IPS DF 4.7 (cell line): ENCODE results near the gene ACOT6.
"Not testable (repeated sequence)": the region's sequence is repeated elsewhere in the genome, so short reads cannot be mapped to it uniquely, and the experiment has no call there.

Source experiments
- DNase-seq: peaks from one replicate; pipeline ENCODE4 v3.0.0-alpha.2; 2013; ENCODE audit warnings: low spot score; ENCODE audit errors: extremely low read depth

Gene ACOT6

GRCh38 chr14:73612339-73613045, at the start of gene ACOT6:
Gene ACOT6 (plus strand): TSS chr14:73612517. CDS start chr14:73612572, 55 bp downstream.
- no peak for DNase-seq

GRCh38 chr14:73562696-73563095, 49.6 kb upstream of the ACOT6 start:
- DNase-seq, result not testable (repeated sequence)

- not testable (repeated sequence) for DNase-seq
Observed at GRCh38 chr14:73566431-73566830, 45.9 kb upstream of the ACOT6 start.

- DNase-seq, result not testable (repeated sequence)
Observed at GRCh38 chr14:73566935-73567334, 45.4 kb upstream of the ACOT6 start.

GRCh38 chr14:73567358-73567757, 45.0 kb upstream of the ACOT6 start:
- no peak for DNase-seq

GRCh38 chr14:73567951-73568885, 44.1 kb upstream of the ACOT6 start:
- no peak for DNase-seq

- DNase-seq, result not testable (repeated sequence)
Observed at GRCh38 chr14:73568886-73569184, 43.5 kb upstream of the ACOT6 start.

GRCh38 chr14:73569185-73569958, 42.9 kb upstream of the ACOT6 start, which contains the start of gene ACOT2:
Gene ACOT2 (plus strand): TSS chr14:73569213. CDS start chr14:73569241, 28 bp downstream.
- DNase-seq, result not testable (repeated sequence)

GRCh38 chr14:73570913-73571312, 41.4 kb upstream of the ACOT6 start:
- not testable (repeated sequence) for DNase-seq

- not testable (repeated sequence) for DNase-seq
Observed at GRCh38 chr14:73573034-73573433, 39.3 kb upstream of the ACOT6 start.

- DNase-seq, result not testable (repeated sequence)
Observed at GRCh38 chr14:73573740-73574139, 38.6 kb upstream of the ACOT6 start.

GRCh38 chr14:73574251-73574650, 38.1 kb upstream of the ACOT6 start:
- not testable (repeated sequence) for DNase-seq

- no peak for DNase-seq
Observed at GRCh38 chr14:73576391-73576790, 35.9 kb upstream of the ACOT6 start.

- not testable (repeated sequence) for DNase-seq
Observed at GRCh38 chr14:73577214-73577613, 35.1 kb upstream of the ACOT6 start.

GRCh38 chr14:73582102-73582979, 30.0 kb upstream of the ACOT6 start:
- not testable (repeated sequence) for DNase-seq

GRCh38 chr14:73588695-73589094, 23.6 kb upstream of the ACOT6 start:
- no peak for DNase-seq

- DNase-seq, result no peak
Observed at GRCh38 chr14:73589116-73589515, 23.2 kb upstream of the ACOT6 start.

- DNase-seq, result not testable (repeated sequence)
Observed at GRCh38 chr14:73590673-73591004, 21.7 kb upstream of the ACOT6 start.

- no peak for DNase-seq
Observed at GRCh38 chr14:73591690-73592449, 20.4 kb upstream of the ACOT6 start, which contains the start of gene ACOT4. Gene ACOT4 (plus strand): TSS chr14:73591873. CDS start chr14:73591960, 87 bp downstream.

GRCh38 chr14:73594491-73594890, 17.8 kb upstream of the ACOT6 start:
- DNase-seq, result no peak
